Common myeloid progenitor, CD34-positive (primary cell): ENCODE measurements around the gene MRM2.

Experiments used
- CTCF ChIA-PET: fragments of 350-600 bp; sonication (Branson Sonifier 250); formaldehyde crosslinking; loops from one replicate; lab custom pipeline; 2021; ENCODE audit warnings: antibody characterized with exemption; lab: Charles Lee
- POLR2A ChIA-PET: fragments of 350-600 bp; sonication (Branson Sonifier 250); formaldehyde crosslinking; loops from one replicate; lab custom pipeline; 2021; ENCODE audit warnings: antibody characterized with exemption; lab: Charles Lee
- DNase-seq, 3 donors: peaks; one replicate each; pipeline versions ENCODE4 v3.0.0 to v3.0.0-alpha.2; 2013
- H3K27ac ChIP-seq, 2 experiments: 1 replicate in 1 of 2; 2 replicates in 1 of 2; pipeline ENCODE4 v1.7.0; 2013; ENCODE audit warnings: inconsistent platforms in 2 of 2, low read length in 2 of 2, mild to moderate bottlenecking in 2 of 2, low read depth in 1 of 2, moderate library complexity in 1 of 2; ENCODE audit not compliant: severe bottlenecking in 2 of 2, insufficient read depth in 1 of 2, poor library complexity in 1 of 2
- H3K27me3 ChIP-seq, 5 experiments: replicated peaks in 2 of 5; 1 replicate in 3 of 5; 2 replicates in 2 of 5; pipeline versions ENCODE4 v1.6.1 to v1.7.0; 2013; ENCODE audit warnings: low read length in 4 of 5, mild to moderate bottlenecking in 2 of 5, moderate library complexity in 2 of 5, inconsistent platforms in 1 of 5; ENCODE audit not compliant: insufficient read depth in 5 of 5, control insufficient read depth in 4 of 5
- H3K36me3 ChIP-seq, 4 experiments: 1 replicate in 2 of 4; 2 replicates in 2 of 4; pipeline versions ENCODE4 v1.6.1 to v1.7.0; 2013; ENCODE audit warnings: low read length in 3 of 4, control low read depth in 1 of 4, mild to moderate bottlenecking in 1 of 4; ENCODE audit not compliant: control insufficient read depth in 4 of 4, insufficient read depth in 4 of 4
- H3K4me1 ChIP-seq, 4 experiments: 1 replicate in 3 of 4; 2 replicates in 1 of 4; pipeline versions ENCODE4 v1.6.1 to v1.7.1; 2013; ENCODE audit warnings: low read length in 3 of 4, mild to moderate bottlenecking in 3 of 4, control low read depth in 1 of 4, inconsistent platforms in 1 of 4, moderate library complexity in 1 of 4; ENCODE audit not compliant: control insufficient read depth in 4 of 4, insufficient read depth in 4 of 4; ENCODE audit errors: control extremely low read depth in 1 of 4
- H3K4me3 ChIP-seq, 7 experiments: 1 replicate in 4 of 7; 2 replicates in 3 of 7; pipeline versions ENCODE4 v1.5.1 to v1.7.0; 2013; ENCODE audit warnings: mild to moderate bottlenecking in 7 of 7, low read length in 6 of 7, moderate library complexity in 6 of 7, inconsistent platforms in 2 of 7, low read depth in 2 of 7, control low read depth in 1 of 7; ENCODE audit not compliant: insufficient read depth in 4 of 7, control insufficient read depth in 1 of 7; ENCODE audit errors: extremely low read depth in 1 of 7
- H3K9me3 ChIP-seq, 5 experiments: 1 replicate in 4 of 5; 2 replicates in 1 of 5; pipeline versions ENCODE4 v1.6.1 to v1.7.1; 2013; ENCODE audit warnings: low read length in 4 of 5, mild to moderate bottlenecking in 2 of 5, inconsistent platforms in 1 of 5, low read depth in 1 of 5, moderate library complexity in 1 of 5; ENCODE audit not compliant: control insufficient read depth in 4 of 5, insufficient read depth in 2 of 5; ENCODE audit errors: control extremely low read depth in 1 of 5
- WGBS: methylation state at CpG from one replicate; pipeline ENCODE4 v1.1.5; 2013; ENCODE audit not compliant: insufficient coverage; 5-methylcytosine and 5-hydroxymethylcytosine counted together

Gene MRM2

DNA sequence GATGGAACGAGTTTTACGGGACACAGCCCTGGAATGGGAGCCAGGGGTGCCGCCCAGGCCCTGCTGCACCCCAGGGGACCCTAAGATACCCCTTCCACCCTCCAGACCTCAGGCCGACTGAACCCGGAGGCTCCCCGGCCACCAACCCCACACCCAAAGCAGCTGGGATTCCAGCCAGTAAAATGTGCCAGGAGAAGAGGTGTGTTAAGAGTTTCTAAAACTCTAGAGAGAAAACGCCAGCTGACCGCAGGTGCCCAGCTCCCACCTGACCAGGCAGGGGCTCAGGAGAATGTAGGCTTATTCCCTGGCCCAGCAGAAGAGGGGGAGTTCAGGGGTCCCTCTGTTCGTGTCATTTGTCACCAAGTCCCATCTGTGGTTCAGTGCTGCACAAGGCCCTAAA lies 17.5 kb upstream of the MRM2 start:
- DNase-seq, result no peak
- no peaks in the 10 kb centered on the region for H3K9me3 ChIP-seq
- ChIA-PET POLR2A (no interaction called here), CTCF (interaction anchor here (1.3 kb wide), 2 partner anchors 10 to 19 kb away, joined by 4 to 5 read pairs; no protein-coding TSS in a partner anchor)
- 97% methylated on average over 5 of the region's 9 CpGs for WGBS
- H3K4me3 ChIP-seq, result no peak overlapping the region
- peaks cover 0 to 9% (median 5%) of the 10 kb centered on the region in 4 experiments for H3K4me1 ChIP-seq
- H3K27me3 ChIP-seq, result no peaks in the 10 kb centered on the region
- peaks cover 0 to 71% (median 14%) of the 10 kb centered on the region in 4 experiments for H3K36me3 ChIP-seq
- no peak overlapping the region for H3K27ac ChIP-seq

DNA sequence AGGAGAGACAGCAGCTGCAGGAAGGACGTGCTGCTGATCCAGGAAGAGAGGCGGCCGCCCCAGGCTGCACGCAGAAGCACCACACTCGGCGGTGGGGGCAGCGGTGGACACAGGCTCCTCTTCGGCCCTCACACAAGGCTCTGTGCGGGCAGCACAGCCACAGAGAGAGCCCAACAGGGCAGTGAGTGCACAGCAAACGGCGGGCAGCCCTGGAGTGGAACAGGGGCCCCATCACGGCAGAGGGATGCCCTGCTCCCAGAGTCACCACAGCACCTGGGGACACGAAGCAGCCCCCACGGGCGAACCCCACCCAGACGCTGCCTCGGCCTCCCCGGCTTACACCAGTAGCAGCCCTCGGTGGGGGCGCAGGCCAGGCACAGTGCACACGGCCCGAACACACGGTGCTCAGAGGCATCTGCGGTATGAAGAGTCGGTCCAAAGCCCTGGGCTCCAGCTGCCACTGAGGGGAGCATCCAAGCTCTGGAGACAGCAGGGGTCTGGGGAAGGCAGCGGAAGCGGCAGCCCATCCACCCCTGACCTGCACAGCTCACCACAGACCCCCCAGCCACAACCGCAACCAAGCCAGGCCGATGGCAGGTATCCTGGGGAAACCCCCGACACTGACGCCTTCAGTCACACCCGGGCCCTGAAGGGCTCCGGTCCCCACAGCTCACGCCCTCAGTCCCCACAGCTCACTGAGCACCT lies 16.8 kb upstream of the MRM2 start:
- 97% methylated on average over 26 of the region's 34 CpGs for WGBS
- CTCF ChIA-PET, result interaction anchor here (1.3 kb wide), 2 partner anchors 10 to 19 kb away, joined by 4 to 5 read pairs; no protein-coding TSS in a partner anchor
- Histone ChIP-seq H3K9me3 (no peaks in the 10 kb centered on the region), H3K4me1 (peaks cover 0 to 9% (median 5%) of the 10 kb centered on the region in 4 experiments), H3K4me3 (no peak overlapping the region), H3K27me3 (no peaks in the 10 kb centered on the region), H3K36me3 (peaks cover 0 to 71% (median 12%) of the 10 kb centered on the region in 4 experiments), H3K27ac (no peak overlapping the region)
- DNase-seq, result no peak
- POLR2A ChIA-PET, result no interaction called here

DNA sequence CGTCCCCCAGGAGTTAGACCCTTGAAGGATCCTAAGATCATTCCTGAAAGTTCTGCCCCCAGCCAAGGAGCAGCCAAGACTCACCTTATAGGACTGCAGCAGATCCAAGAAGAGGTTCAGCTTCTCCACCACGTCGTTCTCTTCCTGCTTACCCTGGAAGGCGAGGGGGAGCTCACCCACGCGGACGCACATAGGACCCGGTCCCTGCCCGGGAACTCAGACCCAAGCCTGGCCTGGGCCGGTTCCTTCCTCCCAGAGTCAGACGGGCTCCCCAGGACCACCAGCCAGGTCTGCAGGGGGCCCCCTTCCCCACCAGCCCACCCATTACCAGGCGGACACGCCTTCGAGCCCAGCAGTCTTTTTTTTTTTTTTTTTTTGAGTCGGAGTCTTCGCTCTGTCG lies 15.6 kb upstream of the MRM2 start:
- Histone ChIP-seq H3K27ac (no peak overlapping the region), H3K4me3 (no peak overlapping the region), H3K36me3 (peaks cover 0 to 74% (median 9%) of the 10 kb centered on the region in 4 experiments), H3K9me3 (no peaks in the 10 kb centered on the region), H3K27me3 (no peaks in the 10 kb centered on the region), H3K4me1 (peaks cover 0 to 16% (median 12%) of the 10 kb centered on the region in 4 experiments)
- ChIA-PET CTCF (no interaction called here), POLR2A (no interaction called here)
- no peak for DNase-seq
- 98% methylated on average over 12 of the region's 17 CpGs for WGBS

DNA sequence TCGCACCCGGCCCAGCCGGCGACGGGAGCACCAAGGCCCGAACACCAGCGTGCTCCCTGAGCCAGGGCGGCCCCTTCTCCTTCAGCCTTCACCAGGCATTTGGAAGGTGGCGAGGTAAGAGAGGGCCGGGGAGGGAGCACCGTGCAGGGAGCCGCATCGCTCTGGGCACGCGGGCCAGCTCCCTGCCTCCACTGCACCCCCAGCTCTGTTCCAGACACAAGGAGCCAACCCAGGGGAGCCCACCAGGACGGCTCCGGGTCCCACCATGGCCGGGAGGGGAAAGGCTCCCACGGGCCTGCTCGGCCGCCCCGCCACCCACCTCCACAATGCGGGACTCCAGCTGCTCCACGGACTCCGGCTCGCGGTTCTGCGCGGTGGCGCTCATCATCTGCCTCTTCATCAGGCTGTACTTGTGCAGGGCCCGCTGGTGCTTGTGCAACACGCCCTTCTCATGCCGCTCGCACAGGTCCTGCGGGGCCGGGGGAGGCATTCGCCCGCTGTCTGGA lies 15.1 kb upstream of the MRM2 start:
- Histone ChIP-seq H3K27me3 (no peaks in the 10 kb centered on the region), H3K4me3 (no peak overlapping the region), H3K4me1 (peaks cover 0 to 21% (median 15%) of the 10 kb centered on the region in 4 experiments), H3K9me3 (no peaks in the 10 kb centered on the region), H3K36me3 (peaks cover 0 to 69% (median 9%) of the 10 kb centered on the region in 4 experiments), H3K27ac (no peak overlapping the region)
- WGBS, result 97% methylated on average over 35 of the region's 38 CpGs
- ChIA-PET CTCF (no interaction called here), POLR2A (no interaction called here)
- DNase-seq, result no peak

DNA sequence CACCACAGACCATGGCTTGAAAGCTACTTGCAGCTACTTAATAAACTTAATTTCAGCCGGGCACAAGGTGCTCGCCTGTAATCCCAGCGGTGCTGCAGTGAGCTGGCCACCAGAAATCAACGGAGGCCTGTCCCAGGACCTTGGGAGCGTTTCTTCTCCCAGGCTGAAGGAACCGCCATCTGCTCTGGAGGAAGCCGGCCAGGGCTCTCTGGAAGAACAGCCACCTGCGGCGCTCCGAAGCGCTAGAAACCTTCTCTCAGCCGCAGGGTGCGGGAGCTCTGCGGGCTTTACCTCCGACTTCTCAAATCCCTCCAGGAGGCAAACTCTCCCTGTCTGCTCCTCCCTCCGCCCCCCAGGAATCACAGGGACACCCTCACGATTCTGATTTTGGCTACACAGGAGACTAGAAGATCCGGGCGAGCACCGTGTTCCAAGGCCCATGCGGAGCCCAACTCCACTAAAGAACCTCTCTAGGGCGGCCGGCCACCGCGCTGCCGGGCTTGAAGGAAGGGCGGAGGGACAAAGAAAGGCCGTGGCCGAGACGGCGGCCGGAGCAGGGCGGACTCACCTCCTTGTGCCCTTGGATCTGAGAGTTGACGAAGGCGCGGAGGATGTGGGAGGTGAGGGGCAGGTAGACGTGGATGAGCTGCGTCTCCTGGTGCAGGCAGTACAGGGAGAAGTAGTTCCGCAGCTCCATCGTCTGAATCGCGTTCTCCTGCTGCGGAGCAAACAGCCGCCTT lies 14.5 kb upstream of the MRM2 start:
- no peak overlapping the region for H3K27ac ChIP-seq
- ChIA-PET POLR2A (no interaction called here), CTCF (no interaction called here)
- WGBS, result 98% methylated on average over 41 of the region's 44 CpGs
- no peaks in the 10 kb centered on the region for H3K27me3 ChIP-seq
- peaks cover 1 to 70% (median 10%) of the 10 kb centered on the region in 4 experiments for H3K36me3 ChIP-seq
- no peak overlapping the region for H3K4me3 ChIP-seq
- H3K4me1 ChIP-seq, result peaks cover 0 to 21% (median 14%) of the 10 kb centered on the region in 4 experiments
- no peaks in the 10 kb centered on the region for H3K9me3 ChIP-seq
- DNase-seq, result no peak

DNA sequence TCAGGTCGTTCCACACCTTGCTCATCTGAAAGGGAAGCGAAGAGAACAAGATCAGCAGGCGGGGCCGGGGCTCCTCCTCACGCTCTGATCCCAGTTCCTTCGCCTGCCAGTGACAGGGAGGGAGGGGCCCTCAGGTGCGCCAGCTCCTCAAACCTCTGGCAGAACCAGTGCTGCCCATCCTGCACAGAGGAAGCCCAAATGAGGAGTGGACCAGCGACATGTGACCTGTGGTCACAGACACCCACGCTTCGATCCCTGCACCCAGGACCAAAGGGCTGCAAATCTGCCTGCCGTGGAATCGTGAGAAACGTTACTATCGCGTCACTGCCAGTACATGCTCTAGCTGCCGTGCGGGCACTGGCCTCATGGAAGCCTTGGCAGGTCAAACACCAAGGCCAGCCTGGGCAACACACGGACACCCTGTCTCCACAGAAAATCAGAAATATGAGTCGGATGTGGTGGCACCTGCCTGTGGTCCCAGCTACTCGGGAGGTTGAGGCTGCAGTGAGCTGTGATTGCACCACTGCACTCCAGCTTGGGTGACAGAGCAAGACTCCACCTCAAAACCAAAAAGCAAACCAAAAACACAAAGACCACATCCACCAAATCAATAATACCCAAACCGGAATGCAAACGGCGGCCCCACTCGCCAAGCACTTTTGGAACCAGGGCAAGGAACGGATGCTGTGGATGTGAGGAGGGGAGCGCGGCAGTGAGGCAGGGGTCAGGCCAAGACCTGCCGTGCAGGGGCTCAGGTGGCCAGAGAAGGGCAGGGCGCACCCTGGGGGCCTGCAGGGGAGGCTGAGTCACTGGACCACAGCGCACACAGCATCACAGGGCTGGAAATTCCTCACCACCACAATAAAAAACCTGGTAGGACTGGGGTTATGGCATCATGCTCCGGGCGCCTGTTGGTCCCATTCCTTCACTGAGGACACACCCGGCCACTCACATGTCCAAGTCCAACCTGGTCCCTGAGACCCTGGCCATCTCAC lies 13.4 kb upstream of the MRM2 start:
- Histone ChIP-seq H3K4me1 (peaks cover 0 to 21% (median 13%) of the 10 kb centered on the region in 4 experiments), H3K27me3 (no peaks in the 10 kb centered on the region), H3K27ac (no peak overlapping the region), H3K9me3 (no peaks in the 10 kb centered on the region), H3K36me3 (peaks cover 3 to 73% (median 11%) of the 10 kb centered on the region in 4 experiments), H3K4me3 (no peak overlapping the region)
- no peak for DNase-seq
- 94% methylated on average over 24 of the region's 33 CpGs for WGBS
- ChIA-PET POLR2A (no interaction called here), CTCF (interaction anchor here (1.1 kb wide), 1 partner anchor 17 kb away, joined by 3 read pairs; no protein-coding TSS in a partner anchor)
